Activated naive CD8-positive, alpha-beta T cell treated with anti-CD3 and anti-CD28 coated beads, Interleukin-2, amount 10 ng/mL, durations not matched to agents 7 days and 5 days (primary cell): ENCODE data around the gene RNF141. TPM values are rescaled to one million over a fixed set of nuclear protein-coding genes. Genes with fewer than 3 reads are reported as not detected.

Experiments
- ATAC-seq: fragments of 150-1000 bp; cut with Tn5 transposase; one replicate; pipeline ENCODE4 v1.10.0; 2021; ENCODE audit warnings: low read depth, moderate library complexity
- POLR2A ChIA-PET: fragments of 350-600 bp; sonication (Branson Sonifier 250); formaldehyde crosslinking; loops from one replicate; lab custom pipeline; 2021; ENCODE audit warnings: antibody characterized with exemption; lab: Charles Lee
- DNase-seq: peaks from one replicate; pipeline ENCODE4 v3.0.0; 2021
- H3K27ac Mint-ChIP-seq: one replicate; pipeline ENCODE4 v1.8.0; 2022; ENCODE audit warnings: mild to moderate bottlenecking, mixed read lengths
- H3K27me3 Mint-ChIP-seq: one replicate; pipeline ENCODE4 v1.8.0; 2022; ENCODE audit warnings: mild to moderate bottlenecking, moderate library complexity, mixed read lengths
- H3K36me3 Mint-ChIP-seq: one replicate; pipeline ENCODE4 v1.8.0; 2021; ENCODE audit warnings: mild to moderate bottlenecking, mixed read lengths
- H3K4me1 Mint-ChIP-seq: one replicate; pipeline ENCODE4 v1.8.0; 2021; ENCODE audit warnings: mixed read lengths
- H3K4me3 Mint-ChIP-seq: one replicate; pipeline ENCODE4 v1.8.0; 2022; ENCODE audit warnings: mild to moderate bottlenecking, moderate library complexity, mixed read lengths
- H3K9me3 Mint-ChIP-seq: one replicate; pipeline ENCODE4 v1.8.0; 2021; ENCODE audit warnings: mixed read lengths
- total RNA-seq, 2 experiments: library from RNA; stranded (reverse); gene quantifications; one replicate each; pipeline ENCODE4 v1.2.3, GENCODE V29; 2021

RNF141 gene
- total RNA-seq, 2 experiments from 2014 or later = 13.6 to 13.8 TPM

DNA sequence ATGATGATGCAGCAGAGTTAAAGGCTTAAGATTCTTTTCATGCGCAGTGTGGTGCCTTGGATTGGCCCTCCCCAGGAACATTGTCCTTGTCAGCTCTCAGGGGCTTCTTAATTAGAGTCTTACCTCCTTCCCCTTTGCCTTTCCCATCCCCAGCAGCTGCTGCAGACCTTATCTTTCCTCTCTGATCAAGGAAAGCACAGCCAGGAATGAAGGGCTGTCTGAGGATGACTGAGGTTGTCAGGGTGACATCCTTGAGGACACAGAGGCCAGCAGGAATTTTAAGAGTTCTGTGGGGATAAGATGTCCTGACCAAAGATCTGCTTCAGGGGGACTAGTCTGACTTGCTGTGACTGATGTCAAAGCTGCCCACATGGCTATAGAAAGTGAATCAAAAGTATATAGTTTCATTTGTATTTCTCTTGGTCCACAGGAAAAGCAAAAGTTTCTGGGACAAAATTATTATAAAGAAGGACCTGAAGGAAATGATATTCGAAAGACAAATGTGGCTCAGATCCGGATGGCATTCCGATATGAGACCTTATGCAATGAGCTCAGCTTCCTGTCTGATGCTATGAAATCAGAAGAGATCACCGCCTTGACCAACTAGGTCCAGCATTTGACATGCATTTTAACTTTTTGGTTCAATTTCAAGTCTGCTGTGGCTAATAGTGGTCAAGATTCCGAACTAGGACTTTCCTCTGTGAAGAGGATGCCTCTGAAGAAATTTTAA lies 35.5 kb downstream of the RNF141 start:
- H3K9me3 Mint-ChIP-seq = no peaks in the 10 kb centered on the region
- no peaks in the 10 kb centered on the region for H3K27me3 Mint-ChIP-seq
- H3K4me3 Mint-ChIP-seq = no peak overlapping the region
- peaks cover 7% of the 10 kb centered on the region for H3K36me3 Mint-ChIP-seq
- no peak overlapping the region for H3K27ac Mint-ChIP-seq
- POLR2A ChIA-PET = no interaction called here
- ATAC-seq (no peak), DNase-seq (no peak)
- H3K4me1 Mint-ChIP-seq = no peaks in the 10 kb centered on the region

DNA sequence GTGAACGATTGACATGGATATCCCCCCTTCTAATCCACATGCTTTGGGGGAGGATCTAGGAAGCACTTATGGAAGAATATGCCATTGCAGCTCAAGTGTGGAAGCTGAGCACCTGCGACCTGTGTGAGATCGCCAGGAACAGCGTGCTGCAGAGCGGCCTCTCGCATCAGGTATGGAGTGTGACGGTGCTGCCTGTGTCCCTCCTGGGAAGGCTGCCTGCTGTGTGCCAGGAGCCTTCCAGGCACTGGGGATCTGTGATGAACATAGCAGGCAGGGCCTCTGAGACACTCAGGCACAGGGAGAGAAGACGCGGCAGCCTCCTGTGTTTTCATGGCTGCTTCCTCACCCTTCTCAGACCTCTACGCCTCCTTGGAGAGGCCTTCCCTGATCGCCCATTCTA lies 36.5 kb downstream of the RNF141 start:
- POLR2A ChIA-PET = interaction anchor here (0.6 kb wide), 1 partner anchor 17 kb away, joined by 4 read pairs; no protein-coding TSS in a partner anchor
- no peaks in the 10 kb centered on the region for H3K27me3 Mint-ChIP-seq
- H3K27ac Mint-ChIP-seq = no peak overlapping the region
- H3K36me3 Mint-ChIP-seq = peaks cover 11% of the 10 kb centered on the region
- ATAC-seq = no peak
- no peak overlapping the region for H3K4me3 Mint-ChIP-seq
- no peaks in the 10 kb centered on the region for H3K4me1 Mint-ChIP-seq
- no peak for DNase-seq
- H3K9me3 Mint-ChIP-seq = no peaks in the 10 kb centered on the region

DNA sequence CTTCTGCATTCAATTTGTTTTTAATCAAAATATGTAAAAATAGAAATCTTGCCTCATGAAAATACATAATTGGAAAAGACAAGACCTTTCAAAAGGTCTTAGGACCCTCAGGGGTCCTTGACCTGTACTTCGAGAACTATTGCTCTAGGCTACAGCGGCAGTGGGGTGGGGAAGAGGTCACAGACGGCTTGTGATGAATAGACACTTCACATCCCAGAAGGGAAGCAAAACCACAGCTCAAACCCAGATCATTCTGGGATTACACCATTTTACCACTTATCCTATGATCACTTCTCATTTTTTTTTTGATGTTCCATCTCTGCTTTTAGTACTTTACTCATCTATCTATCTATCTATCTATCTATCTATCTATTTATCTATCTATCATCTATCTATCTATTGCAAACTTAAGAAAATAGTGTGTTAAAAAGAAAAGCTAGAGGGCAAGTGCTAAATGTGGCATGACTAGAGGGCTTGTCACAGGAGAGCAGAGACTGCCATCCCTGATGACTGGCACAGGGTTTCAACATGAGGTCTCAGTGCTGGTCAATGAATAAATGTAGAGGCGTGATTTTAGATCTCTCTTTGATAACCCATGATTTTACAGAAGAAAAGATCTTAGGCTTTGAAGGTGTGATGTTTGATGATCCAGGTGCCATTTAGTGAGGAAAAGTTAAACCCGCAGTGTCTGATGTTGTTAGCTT lies 37.1 kb downstream of the RNF141 start:
- no peaks in the 10 kb centered on the region for H3K27me3 Mint-ChIP-seq
- ATAC-seq (no peak), DNase-seq (no peak)
- POLR2A ChIA-PET = interaction anchor here (0.6 kb wide), 1 partner anchor 17 kb away, joined by 4 read pairs; no protein-coding TSS in a partner anchor
- peaks cover 11% of the 10 kb centered on the region for H3K36me3 Mint-ChIP-seq
- H3K9me3 Mint-ChIP-seq = no peaks in the 10 kb centered on the region
- no peaks in the 10 kb centered on the region for H3K4me1 Mint-ChIP-seq
- H3K4me3 Mint-ChIP-seq = no peak overlapping the region
- no peak overlapping the region for H3K27ac Mint-ChIP-seq

DNA sequence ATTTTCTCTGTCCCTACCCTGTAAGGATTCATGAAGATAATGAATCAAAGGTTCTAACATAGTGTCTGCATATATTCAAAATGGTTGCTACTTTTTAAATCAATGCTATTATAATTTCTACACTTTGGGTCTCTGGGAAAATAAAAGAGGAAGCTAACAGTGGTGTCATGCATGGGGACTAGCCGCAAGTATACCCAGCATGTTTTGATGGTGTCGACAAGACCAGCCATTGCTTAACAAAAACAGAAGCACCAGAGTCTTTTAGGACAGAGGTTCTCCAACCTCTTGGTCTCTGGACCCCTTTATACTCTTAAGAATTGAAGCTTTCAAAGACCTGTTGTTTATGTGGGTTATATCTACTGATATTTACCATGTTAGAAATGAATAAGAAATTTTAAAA lies 37.8 kb downstream of the RNF141 start:
- Mint-ChIP-seq H3K4me3 (no peak overlapping the region), H3K9me3 (no peaks in the 10 kb centered on the region), H3K4me1 (no peaks in the 10 kb centered on the region), H3K27me3 (no peaks in the 10 kb centered on the region), H3K36me3 (peaks cover 11% of the 10 kb centered on the region), H3K27ac (no peak overlapping the region)
- ATAC-seq (no peak), DNase-seq (no peak)
- POLR2A ChIA-PET = no interaction called here

DNA sequence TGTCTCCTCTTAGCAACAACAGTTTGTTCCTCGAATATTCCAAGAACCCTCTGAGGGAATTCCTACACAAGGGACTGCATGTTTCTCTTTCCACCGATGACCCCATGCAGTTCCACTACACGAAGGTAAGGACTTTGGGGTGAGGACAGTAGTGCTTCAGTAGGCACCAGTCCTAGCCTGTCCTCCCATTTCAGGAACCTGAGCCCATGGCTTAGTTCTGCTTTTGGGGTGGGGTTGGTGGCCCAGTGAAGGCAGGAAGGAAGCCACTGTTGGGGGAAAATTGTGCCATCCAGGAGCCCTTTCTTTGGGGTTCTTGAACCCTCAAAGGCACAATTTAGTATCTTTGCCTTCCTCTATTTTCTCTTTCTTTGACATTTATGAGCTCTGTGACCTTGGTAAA lies 38.2 kb downstream of the RNF141 start:
- no peaks in the 10 kb centered on the region for H3K4me1 Mint-ChIP-seq
- no peaks in the 10 kb centered on the region for H3K9me3 Mint-ChIP-seq
- no peak overlapping the region for H3K4me3 Mint-ChIP-seq
- H3K36me3 Mint-ChIP-seq = peaks cover 11% of the 10 kb centered on the region
- H3K27ac Mint-ChIP-seq = no peak overlapping the region
- DNase-seq = no peak
- POLR2A ChIA-PET = no interaction called here
- no peaks in the 10 kb centered on the region for H3K27me3 Mint-ChIP-seq
- ATAC-seq = no peak

DNA sequence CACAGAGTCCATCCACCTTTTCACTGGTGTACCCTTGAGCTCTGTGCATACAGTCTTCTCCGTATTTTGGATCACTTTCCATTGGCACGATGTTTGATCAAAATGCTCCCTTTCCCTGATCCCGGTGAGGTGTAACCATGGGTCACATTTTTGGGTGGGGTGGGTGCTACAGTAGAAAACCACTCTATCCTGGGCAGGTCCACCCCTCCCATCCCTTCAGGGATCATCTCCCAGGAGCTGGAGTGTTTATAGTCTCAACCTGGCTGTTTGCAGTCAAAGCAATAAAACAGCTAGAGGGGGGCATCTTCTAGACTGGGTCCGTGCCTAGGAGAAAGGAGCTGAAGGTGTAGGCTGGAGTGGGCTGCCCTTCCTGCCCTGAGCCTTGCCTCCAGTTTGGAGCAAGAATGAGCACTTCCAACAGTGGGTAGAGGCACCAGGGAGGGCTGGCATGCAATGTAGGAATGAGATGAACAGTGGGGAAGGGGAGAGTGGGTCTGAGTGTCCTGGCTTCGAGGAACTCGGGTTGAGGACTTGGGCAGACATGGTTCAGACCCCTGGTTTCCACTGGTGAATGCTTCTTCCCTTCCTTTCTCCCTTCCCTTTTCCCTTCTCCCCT lies 38.8 kb downstream of the RNF141 start:
- H3K27me3 Mint-ChIP-seq = no peaks in the 10 kb centered on the region
- no peaks in the 10 kb centered on the region for H3K9me3 Mint-ChIP-seq
- no peaks in the 10 kb centered on the region for H3K4me1 Mint-ChIP-seq
- ATAC-seq (no peak), DNase-seq (no peak)
- peaks cover 11% of the 10 kb centered on the region for H3K36me3 Mint-ChIP-seq
- no peak overlapping the region for H3K27ac Mint-ChIP-seq
- POLR2A ChIA-PET = no interaction called here
- H3K4me3 Mint-ChIP-seq = no peak overlapping the region

DNA sequence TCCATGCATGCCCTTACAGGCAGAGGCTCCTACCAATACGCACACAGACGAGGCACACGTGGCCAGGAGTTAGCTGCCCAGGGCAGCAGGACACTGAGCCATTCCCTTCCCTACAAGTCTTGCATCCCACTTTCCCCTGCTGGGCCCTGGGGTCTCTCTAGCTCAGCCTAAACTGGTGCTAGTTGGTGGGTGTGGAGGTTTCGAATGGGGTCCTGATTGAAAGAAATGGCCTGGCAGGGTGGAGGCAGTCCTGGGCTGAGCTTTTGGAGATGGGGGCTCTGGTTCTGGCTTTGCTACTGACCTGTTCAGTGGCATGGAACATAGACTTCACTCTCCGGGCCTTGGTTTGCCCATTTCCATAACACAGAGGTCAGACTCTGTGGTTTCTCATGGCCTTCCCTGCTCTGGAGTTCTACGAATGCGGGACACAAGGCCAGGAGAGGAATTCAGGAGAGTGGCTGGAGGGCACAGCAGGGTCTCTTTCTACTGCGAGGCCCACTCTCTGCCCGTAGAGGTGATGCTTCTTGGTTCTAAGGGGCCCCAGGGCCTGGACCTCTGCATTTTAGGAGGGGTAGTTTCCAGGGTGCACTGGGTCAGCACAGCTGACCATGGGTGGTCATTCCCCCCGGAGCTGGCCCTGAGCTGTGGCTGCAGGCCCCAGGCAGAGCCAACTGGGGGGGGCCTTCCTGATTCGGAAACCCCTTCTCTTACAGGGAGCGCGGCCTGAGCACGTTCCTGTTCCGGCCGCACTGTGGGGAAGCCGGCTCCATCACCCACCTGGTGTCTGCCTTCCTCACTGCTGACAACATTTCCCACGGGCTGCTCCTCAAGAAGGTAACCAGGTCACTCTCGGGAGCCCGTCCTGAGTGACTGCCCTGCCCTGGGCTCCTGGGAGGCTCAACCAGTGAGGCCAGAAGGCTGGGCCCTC lies 40.0 kb downstream of the RNF141 start:
- Mint-ChIP-seq H3K27ac (no peak overlapping the region), H3K36me3 (peaks cover 11% of the 10 kb centered on the region), H3K9me3 (no peaks in the 10 kb centered on the region), H3K4me3 (no peak overlapping the region), H3K27me3 (no peaks in the 10 kb centered on the region), H3K4me1 (no peaks in the 10 kb centered on the region)
- POLR2A ChIA-PET = no interaction called here
- DNase-seq = no peak
- no peak for ATAC-seq

DNA sequence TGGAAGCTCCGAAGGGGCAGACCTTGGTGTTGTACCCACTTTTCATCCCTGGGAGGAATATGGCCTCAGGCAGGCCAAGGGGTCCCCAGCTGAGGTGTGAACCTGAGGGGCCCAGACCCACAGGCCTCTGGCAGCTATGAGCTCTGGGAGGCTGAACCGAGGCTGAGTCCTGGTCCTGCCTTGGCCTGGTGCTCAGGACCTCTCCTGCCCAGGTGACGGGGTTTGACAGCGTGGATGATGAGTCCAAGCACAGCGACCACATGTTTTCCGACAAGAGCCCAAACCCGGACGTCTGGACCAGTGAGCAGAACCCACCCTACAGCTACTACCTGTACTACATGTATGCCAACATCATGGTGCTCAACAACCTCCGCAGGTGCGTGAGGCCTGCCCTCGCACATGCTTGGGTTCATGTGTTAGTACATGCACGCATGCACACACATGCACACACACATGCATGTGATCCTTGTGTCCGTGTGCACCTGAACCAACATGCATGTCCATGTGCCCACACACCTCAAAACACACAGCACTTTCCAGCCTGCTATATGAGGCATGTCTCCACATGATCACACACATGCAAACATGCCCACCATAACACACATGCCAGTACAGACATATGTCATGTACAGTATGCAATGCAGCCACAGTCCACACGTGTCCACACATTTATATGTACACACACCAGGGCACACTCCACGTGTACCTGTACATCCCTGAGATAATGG lies 40.9 kb downstream of the RNF141 start:
- Mint-ChIP-seq H3K27me3 (no peaks in the 10 kb centered on the region), H3K9me3 (no peaks in the 10 kb centered on the region), H3K4me3 (no peak overlapping the region), H3K4me1 (no peaks in the 10 kb centered on the region), H3K27ac (no peak overlapping the region), H3K36me3 (peaks cover 11% of the 10 kb centered on the region)
- DNase-seq (no peak), ATAC-seq (no peak)
- POLR2A ChIA-PET = no interaction called here

DNA sequence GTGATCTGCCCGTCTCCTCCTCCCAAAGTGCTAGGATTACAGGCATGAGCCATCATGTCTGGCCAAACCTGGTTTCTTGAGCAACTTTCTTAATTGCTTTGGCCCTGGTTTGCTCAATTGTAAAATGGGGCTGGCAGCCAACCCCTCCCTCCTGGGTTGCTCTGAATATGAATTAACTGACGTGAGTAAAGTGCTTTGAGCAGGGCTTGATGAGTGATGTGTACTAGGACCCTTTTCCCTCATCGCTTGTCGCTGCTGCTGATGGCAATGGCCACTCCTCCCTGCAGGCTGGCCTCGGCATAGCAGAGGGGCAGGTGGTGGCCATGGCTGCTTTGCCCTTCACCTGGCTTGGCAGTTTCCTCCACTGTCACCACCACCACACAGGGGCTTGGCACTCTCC lies 41.5 kb downstream of the RNF141 start:
- Mint-ChIP-seq H3K36me3 (peaks cover 8% of the 10 kb centered on the region), H3K9me3 (no peaks in the 10 kb centered on the region), H3K27me3 (no peaks in the 10 kb centered on the region), H3K4me1 (no peaks in the 10 kb centered on the region), H3K4me3 (no peak overlapping the region), H3K27ac (no peak overlapping the region)
- POLR2A ChIA-PET = no interaction called here
- ATAC-seq = no peak
- no peak for DNase-seq

DNA sequence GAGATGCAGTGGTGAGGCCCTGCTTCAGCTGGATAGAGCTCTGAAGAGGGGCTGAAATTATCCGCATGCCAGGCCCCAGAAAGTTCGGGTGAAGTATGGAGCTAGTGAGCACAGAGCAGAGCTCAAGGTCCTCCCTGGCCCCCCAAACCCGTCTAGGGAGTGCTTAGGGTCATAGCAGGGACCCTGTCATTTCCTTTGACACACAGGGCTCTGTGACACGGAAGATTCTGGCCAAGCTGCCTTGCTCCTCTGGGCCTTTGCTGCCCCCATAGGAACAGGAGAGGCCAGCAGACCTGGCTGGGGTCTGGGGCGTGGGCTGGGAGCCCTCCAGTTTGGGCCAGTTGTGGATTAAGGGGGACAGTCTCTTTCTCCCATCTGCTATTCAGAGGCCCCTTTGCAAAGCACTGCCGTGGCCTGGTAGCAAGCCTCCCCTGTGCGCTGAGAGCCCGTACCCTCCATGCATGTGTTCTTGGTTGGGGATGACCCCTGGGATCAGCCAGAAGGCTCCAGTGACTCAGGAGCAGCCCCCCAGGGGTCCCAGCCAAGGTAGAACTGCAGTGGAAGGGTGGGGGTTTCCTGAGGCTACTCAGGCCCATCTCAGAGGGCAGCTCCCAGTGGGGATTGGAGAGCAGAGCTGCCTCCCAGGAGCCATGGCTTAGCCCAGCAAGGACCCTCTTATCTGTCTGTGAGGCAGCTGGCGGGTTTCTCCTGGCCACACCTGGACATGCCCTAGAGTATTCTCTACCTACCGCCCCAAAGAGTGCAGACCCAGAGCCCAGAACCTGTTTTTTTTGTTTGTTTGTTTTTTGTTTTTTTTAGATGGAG lies 42.3 kb downstream of the RNF141 start:
- H3K4me1 Mint-ChIP-seq = no peaks in the 10 kb centered on the region
- no peak for DNase-seq
- no peaks in the 10 kb centered on the region for H3K27me3 Mint-ChIP-seq
- no peaks in the 10 kb centered on the region for H3K9me3 Mint-ChIP-seq
- no peak overlapping the region for H3K27ac Mint-ChIP-seq
- no peak for ATAC-seq
- H3K36me3 Mint-ChIP-seq = peaks cover 5% of the 10 kb centered on the region
- no peak overlapping the region for H3K4me3 Mint-ChIP-seq
- POLR2A ChIA-PET = no interaction called here

DNA sequence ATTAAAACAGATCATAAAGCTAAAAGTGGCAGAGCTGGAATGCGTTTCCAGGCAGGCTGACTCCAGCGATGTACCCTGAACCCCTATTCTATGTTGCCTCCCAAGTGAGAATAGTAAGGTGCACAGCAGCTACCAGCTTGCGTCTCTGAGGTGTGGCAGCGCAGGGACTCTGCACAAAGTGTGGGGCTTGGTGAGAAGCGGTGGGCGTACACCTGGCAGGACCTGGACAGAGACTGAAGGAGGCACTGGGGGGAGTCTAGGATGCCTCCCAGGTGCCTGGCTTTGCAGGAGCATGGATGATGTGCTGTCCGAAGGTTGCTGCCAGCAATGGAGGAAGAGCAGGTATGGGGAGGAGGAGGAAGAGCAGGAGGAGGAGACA lies 43.0 kb downstream of the RNF141 start:
- POLR2A ChIA-PET = no interaction called here
- Mint-ChIP-seq H3K27me3 (no peaks in the 10 kb centered on the region), H3K4me3 (no peak overlapping the region), H3K27ac (no peak overlapping the region), H3K9me3 (no peaks in the 10 kb centered on the region), H3K4me1 (no peaks in the 10 kb centered on the region), H3K36me3 (peaks cover 5% of the 10 kb centered on the region)
- ATAC-seq (no peak), DNase-seq (no peak)

DNA sequence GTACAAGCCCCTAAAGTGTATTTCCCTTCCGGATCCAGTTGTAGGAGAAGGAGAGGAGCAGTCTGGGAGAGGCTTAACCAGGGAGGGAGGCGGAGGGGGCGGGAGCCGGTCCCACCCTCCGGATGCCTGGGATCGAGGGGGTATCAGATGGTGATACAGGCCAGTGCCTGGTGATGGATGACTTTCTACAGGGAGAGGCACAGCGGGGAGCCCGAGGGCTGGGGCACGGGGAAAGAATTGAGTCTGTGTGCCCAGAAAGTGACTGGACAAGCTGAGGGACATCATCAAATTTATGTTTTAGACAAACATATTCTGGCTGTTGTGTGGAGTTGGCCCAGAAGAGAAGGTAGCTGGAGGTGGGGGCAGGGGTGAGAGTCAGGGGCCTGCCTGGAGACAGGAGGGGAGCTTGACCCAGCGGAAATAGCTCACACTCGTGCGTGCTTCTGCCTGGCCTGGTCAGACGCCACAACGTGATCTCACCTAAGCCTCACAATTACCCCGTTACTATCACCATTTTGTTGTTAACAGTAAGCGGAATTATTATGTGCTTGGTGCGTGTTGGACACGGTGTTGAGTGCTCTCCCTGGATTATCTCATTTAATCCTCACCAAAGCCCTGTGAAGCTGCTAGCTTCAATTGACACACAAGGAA lies 43.5 kb downstream of the RNF141 start:
- Mint-ChIP-seq H3K36me3 (peaks cover 5% of the 10 kb centered on the region), H3K4me1 (no peaks in the 10 kb centered on the region), H3K4me3 (no peak overlapping the region), H3K27me3 (no peaks in the 10 kb centered on the region), H3K27ac (no peak overlapping the region), H3K9me3 (no peaks in the 10 kb centered on the region)
- no peak for ATAC-seq
- DNase-seq = no peak
- POLR2A ChIA-PET = no interaction called here
